Tibial nerve (tissue), 4 donors: Measurements from ENCODE around the gene KRTAP1-1.

Experiments
- EP300 ChIP-seq, 2 donors: sonication (generic); formaldehyde crosslinking; IDR thresholded peaks; one replicate each; pipeline ENCODE4 v1.6.1; 2017; ENCODE audit warnings: antibody characterized with exemption in 2 of 2, mild to moderate bottlenecking in 1 of 2
- TF ChIP-seq, protein P1 (sequence below), 5 experiments: fragments of 200-600 bp in 3 of 5; fragments of 450-650 bp in 2 of 5; sonication (generic) in 3 of 5; IDR thresholded peaks; one replicate each; pipeline ENCODE4 v1.5.1; 2016 to 2019; ENCODE audit warnings: antibody characterized with exemption in 5 of 5, mild to moderate bottlenecking in 3 of 5, moderate library complexity in 2 of 5

GRCh38 chr17:40993084-40993483, 48.2 kb downstream of the KRTAP1-1 start:
- TF ChIP-seq, protein P1, sequence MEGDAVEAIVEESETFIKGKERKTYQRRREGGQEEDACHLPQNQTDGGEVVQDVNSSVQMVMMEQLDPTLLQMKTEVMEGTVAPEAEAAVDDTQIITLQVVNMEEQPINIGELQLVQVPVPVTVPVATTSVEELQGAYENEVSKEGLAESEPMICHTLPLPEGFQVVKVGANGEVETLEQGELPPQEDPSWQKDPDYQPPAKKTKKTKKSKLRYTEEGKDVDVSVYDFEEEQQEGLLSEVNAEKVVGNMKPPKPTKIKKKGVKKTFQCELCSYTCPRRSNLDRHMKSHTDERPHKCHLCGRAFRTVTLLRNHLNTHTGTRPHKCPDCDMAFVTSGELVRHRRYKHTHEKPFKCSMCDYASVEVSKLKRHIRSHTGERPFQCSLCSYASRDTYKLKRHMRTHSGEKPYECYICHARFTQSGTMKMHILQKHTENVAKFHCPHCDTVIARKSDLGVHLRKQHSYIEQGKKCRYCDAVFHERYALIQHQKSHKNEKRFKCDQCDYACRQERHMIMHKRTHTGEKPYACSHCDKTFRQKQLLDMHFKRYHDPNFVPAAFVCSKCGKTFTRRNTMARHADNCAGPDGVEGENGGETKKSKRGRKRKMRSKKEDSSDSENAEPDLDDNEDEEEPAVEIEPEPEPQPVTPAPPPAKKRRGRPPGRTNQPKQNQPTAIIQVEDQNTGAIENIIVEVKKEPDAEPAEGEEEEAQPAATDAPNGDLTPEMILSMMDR (IDR thresholded peaks at IDR 0.05) = no peak
- TF ChIP-seq EP300 (IDR thresholded peaks at IDR 0.05) = no peak
